HFF-Myc (cell line): ENCODE results near the gene CDKL2.
"Not testable (repeated sequence)": the region's sequence is repeated elsewhere in the genome, so short reads cannot be mapped to it uniquely, and the experiment has no call there.

ENCODE experiments used
- DNase-seq: peaks from one replicate; pipeline ENCODE4 v3.0.0-alpha.2; 2011; ENCODE audit warnings: low read depth; ENCODE audit errors: extremely low read depth
- H3K4me3 ChIP-seq: replicated peaks from 2 replicates; pipeline ENCODE4 v1.5.1; 2011; ENCODE audit warnings: low read depth, mild to moderate bottlenecking, control low read depth, low read length
- CTCF ChIP-seq: IDR thresholded peaks from 2 replicates; pipeline ENCODE4 v1.5.1; 2012; ENCODE audit warnings: mild to moderate bottlenecking, low read depth, low read length, control low read depth; ENCODE audit errors: missing control alignments

Gene CDKL2

GRCh38 chr4:75672461-75673026 lies 42.2 kb upstream of the CDKL2 start:
- no peak for TF ChIP-seq CTCF
- DNase-seq, result no peak
- peak overlapping the region; percentile 99 for H3K4me3 ChIP-seq

GRCh38 chr4:75671802-75672421 lies 41.6 kb upstream of the CDKL2 start:
- no peak for TF ChIP-seq CTCF
- H3K4me3 ChIP-seq, result peak overlapping the region; percentile 99
- no peak for DNase-seq

GRCh38 chr4:75668596-75668995 lies 38.3 kb upstream of the CDKL2 start:
- no peak for TF ChIP-seq CTCF
- DNase-seq, result no peak
- no peak overlapping the region for H3K4me3 ChIP-seq

- DNase-seq, H3K4me3 ChIP-seq: not testable (repeated sequence)
Measured at GRCh38 chr4:75667636-75668035, 37.3 kb upstream of the CDKL2 start.

GRCh38 chr4:75666299-75666698 lies 36.0 kb upstream of the CDKL2 start:
- no peak for TF ChIP-seq CTCF
- H3K4me3 ChIP-seq, result no peak overlapping the region
- DNase-seq, result no peak

GRCh38 chr4:75664604-75665003 lies 34.3 kb upstream of the CDKL2 start:
- DNase-seq, H3K4me3 ChIP-seq: not testable (repeated sequence)

GRCh38 chr4:75662626-75663025 lies 32.3 kb upstream of the CDKL2 start:
- no peak for DNase-seq
- no peak overlapping the region for H3K4me3 ChIP-seq
- TF ChIP-seq CTCF, result no peak

- TF ChIP-seq CTCF, result no peak
- H3K4me3 ChIP-seq, result no peak overlapping the region
- DNase-seq, result no peak
Measured at GRCh38 chr4:75660491-75660890, 30.2 kb upstream of the CDKL2 start.
